Kidney (tissue), 14 donors: ENCODE results near the gene SCAPER. TPM values are rescaled to one million over a fixed set of nuclear protein-coding genes. Genes with fewer than 3 reads are reported as not detected.

ENCODE experiments used
- DNase-seq, 5 donors: peaks; one replicate each; pipeline ENCODE4 v3.0.0-alpha.2; 2013 to 2020
- FAIRE-seq: peaks from 2 replicates; lab custom pipeline; 2012; peaks lifted over from hg19 to GRCh38; lab: Jason Lieb, UNC
- H3K27ac ChIP-seq, 2 donors: one replicate each; pipeline ENCODE4 v1.7.0; 2013; ENCODE audit warnings: low read depth in 2 of 2, low read length in 2 of 2, inconsistent platforms in 1 of 2
- H3K27me3 ChIP-seq: one replicate; pipeline ENCODE4 v1.7.1; 2013; ENCODE audit warnings: low read length, inconsistent platforms; ENCODE audit not compliant: control insufficient read depth, insufficient read depth
- H3K36me3 ChIP-seq, 3 donors: one replicate each; pipeline versions ENCODE4 v1.7.0 to v1.7.1; 2013; ENCODE audit warnings: low read length in 3 of 3, control low read depth in 1 of 3, inconsistent platforms in 1 of 3; ENCODE audit not compliant: insufficient read depth in 3 of 3, control insufficient read depth in 2 of 3
- H3K4me1 ChIP-seq, 3 donors: one replicate each; pipeline versions ENCODE4 v1.7.0 to v1.7.1; 2013; ENCODE audit warnings: low read length in 3 of 3, inconsistent platforms in 1 of 3, low read depth in 1 of 3; ENCODE audit not compliant: control insufficient read depth in 2 of 3, insufficient read depth in 2 of 3
- H3K4me3 ChIP-seq, 3 donors: one replicate each; pipeline versions ENCODE4 v1.7.0 to v1.8.1; 2013; ENCODE audit warnings: low read length in 3 of 3, control low read depth in 1 of 3, inconsistent platforms in 1 of 3
- H3K9ac ChIP-seq, 3 donors: one replicate each; pipeline versions ENCODE4 v1.7.0 to v1.7.1; 2013; ENCODE audit warnings: low read length in 3 of 3, control low read depth in 1 of 3, inconsistent platforms in 1 of 3
- H3K9me3 ChIP-seq, 3 donors: one replicate each; pipeline versions ENCODE4 v1.7.0 to v1.7.1; 2013; ENCODE audit warnings: low read length in 3 of 3, control low read depth in 1 of 3, inconsistent platforms in 1 of 3; ENCODE audit not compliant: control insufficient read depth in 2 of 3, insufficient read depth in 1 of 3
- intact Hi-C: fragments of 100-400 bp; cut with DNase I; formaldehyde crosslinking; loops from one replicate; pipeline ENCODE4 v1.11.1; 2022
- polyA plus RNA-seq: library from polyadenylated mRNA; stranded (reverse); fragments of 350-450 nt; fragmentation: Illumina TruSeq; extraction: RNeasy Lipid Tissue Mini Kit (QIAGEN cat#74804); gene quantifications from one replicate; pipeline ENCODE4 v1.2.3, GENCODE V29; 2014; ENCODE audit warnings: low read depth, low replicate concordance; ENCODE audit not compliant: insufficient read depth
- total RNA-seq: library from RNA; stranded (reverse); fragmentation: NEBNext Ultra II Directional; extraction: Animal tissue kit (Norgen Biotek cat#: 25700); gene quantifications from one replicate; pipeline ENCODE4 v1.2.1, GENCODE V29; 2021
- TF ChIP-seq, protein P1 (sequence below): IDR thresholded peaks from 3 replicates; pipeline ENCODE4 v1.5.1; 2012; ENCODE audit warnings: mild to moderate bottlenecking, moderate library complexity, borderline replicate concordance; ENCODE audit not compliant: insufficient read depth; ENCODE audit errors: extremely low read depth
- donor health status: control.
- donor health status: control.
- donor health status: control.
- donor health status: control.
- donor health status: control.
- donor health status: DM: yes; HTN: yes; CAD: no.
- donor health status: Normal renal cell carcinoma (clear cell type).

The SCAPER gene
- total and polyA plus RNA-seq, 2 donors from 2014 or later = 11.6 to 39.4 TPM

DNA sequence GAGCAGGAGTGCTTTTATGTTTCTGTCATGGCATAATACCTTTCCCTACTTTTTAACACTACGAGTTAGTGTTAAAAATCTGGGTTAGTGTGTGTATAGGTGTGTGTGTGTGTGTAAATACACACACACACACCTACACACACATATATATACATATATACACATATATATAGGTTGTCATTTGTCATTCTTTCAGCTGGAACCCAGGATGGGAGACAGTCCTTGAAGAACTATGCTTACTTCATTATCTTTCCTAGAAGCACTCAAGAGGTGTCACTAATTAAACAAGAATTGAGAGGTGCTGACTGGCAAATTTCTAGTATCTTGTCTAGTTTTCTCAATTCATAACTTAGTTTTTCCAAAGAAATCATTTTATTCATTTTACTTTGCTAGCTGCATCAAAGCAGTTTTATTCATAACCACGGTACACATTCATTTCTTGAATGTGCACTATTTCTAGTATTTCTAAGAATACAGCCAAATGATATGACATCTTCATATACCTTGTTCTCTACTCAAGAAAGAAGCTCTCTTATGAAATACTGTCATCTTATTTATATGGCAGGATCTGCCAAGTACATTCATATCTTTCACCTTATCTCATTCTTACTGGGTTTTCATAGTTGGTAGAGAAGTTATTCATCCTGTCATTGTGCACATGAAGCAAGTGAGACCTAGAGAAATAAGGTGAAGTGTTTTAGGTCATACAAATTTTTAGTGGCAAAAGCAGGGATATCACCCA is 522.0 kb downstream of the SCAPER start:
- Histone ChIP-seq H3K4me3 (no peak overlapping the region), H3K27me3 (no peaks in the 10 kb centered on the region), H3K9me3 (no peaks in the 10 kb centered on the region), H3K27ac (no peak overlapping the region), H3K9ac (no peak overlapping the region), H3K36me3 (peaks cover 0 to 4% (median 0%) of the 10 kb centered on the region in 3 donors), H3K4me1 (no peaks in the 10 kb centered on the region)
- TF ChIP-seq, protein P1, sequence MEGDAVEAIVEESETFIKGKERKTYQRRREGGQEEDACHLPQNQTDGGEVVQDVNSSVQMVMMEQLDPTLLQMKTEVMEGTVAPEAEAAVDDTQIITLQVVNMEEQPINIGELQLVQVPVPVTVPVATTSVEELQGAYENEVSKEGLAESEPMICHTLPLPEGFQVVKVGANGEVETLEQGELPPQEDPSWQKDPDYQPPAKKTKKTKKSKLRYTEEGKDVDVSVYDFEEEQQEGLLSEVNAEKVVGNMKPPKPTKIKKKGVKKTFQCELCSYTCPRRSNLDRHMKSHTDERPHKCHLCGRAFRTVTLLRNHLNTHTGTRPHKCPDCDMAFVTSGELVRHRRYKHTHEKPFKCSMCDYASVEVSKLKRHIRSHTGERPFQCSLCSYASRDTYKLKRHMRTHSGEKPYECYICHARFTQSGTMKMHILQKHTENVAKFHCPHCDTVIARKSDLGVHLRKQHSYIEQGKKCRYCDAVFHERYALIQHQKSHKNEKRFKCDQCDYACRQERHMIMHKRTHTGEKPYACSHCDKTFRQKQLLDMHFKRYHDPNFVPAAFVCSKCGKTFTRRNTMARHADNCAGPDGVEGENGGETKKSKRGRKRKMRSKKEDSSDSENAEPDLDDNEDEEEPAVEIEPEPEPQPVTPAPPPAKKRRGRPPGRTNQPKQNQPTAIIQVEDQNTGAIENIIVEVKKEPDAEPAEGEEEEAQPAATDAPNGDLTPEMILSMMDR = no peak
- FAIRE-seq (no peak), DNase-seq (no peak)
- intact Hi-C loops = no loop called here

DNA sequence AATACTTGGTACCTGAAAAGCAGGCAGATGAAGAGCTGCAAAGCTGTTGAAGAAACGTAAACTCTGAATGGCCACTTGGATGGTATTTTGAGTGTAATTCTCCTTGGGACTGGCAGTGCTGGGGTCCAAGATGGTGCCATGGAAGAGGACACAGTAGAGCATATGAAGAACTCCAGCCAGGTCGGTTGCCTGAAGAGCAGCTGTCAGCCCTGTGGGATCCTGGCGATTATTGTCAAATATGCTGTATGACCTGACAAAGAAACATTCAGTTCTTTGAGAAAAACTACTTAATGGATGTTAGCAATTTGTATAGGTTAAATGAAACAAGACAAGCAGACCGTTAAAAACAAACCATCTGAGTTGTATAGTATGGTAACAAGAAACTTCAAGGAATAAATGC is 523.8 kb downstream of the SCAPER start:
- Histone ChIP-seq H3K4me1 (no peaks in the 10 kb centered on the region), H3K9ac (no peak overlapping the region), H3K9me3 (no peaks in the 10 kb centered on the region), H3K36me3 (peaks cover 0 to 4% (median 0%) of the 10 kb centered on the region in 3 donors), H3K4me3 (no peak overlapping the region), H3K27ac (no peak overlapping the region), H3K27me3 (no peaks in the 10 kb centered on the region)
- no peak for DNase-seq
- FAIRE-seq = no peak
- TF ChIP-seq, protein P1 = no peak
- intact Hi-C loops = no loop called here

DNA sequence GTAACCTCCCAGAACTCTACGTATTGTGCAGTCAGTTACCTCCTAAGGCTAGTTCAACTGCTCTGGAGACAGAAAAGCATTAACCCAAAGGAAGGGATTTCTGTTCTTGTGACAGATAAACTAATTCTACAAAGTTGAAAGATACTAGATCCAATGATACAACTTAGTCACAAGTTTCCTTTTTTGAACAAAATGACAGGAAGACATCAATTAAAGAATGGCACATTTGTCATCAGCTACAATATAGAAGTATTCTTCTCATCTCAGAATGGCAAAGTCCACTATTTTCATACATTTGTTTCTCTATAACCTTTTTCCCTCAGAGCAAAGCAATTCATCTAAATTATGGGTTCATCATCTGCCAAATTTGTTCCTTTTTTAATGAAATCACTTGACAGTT is 524.9 kb downstream of the SCAPER start:
- TF ChIP-seq, protein P1 = no peak
- H3K4me1 ChIP-seq = no peaks in the 10 kb centered on the region
- H3K4me3 ChIP-seq = no peak overlapping the region
- H3K9ac ChIP-seq = no peak overlapping the region
- no peak for DNase-seq
- H3K36me3 ChIP-seq = peaks cover 0 to 4% (median 0%) of the 10 kb centered on the region in 3 donors
- H3K9me3 ChIP-seq = no peaks in the 10 kb centered on the region
- FAIRE-seq = no peak
- intact Hi-C loops = no loop called here
- H3K27ac ChIP-seq = no peak overlapping the region
- no peaks in the 10 kb centered on the region for H3K27me3 ChIP-seq
